GM21576 (cell line): Measurements from ENCODE around the gene CALCB.

Source experiments
- ATAC-seq: cut with Tn5 transposase; IDR thresholded peaks from one replicate; pipeline ENCODE4 v1.9.1; 2021; ENCODE audit warnings: mild to moderate bottlenecking, moderate library complexity; ENCODE audit not compliant: unreplicated experiment

Gene CALCB

GRCh38 chr11:15117751-15118150 lies 44.4 kb downstream of the CALCB start:
- no peak for ATAC-seq

- ATAC-seq, result no peak
These were observed 45.0 kb downstream of the CALCB start for GRCh38 chr11:15118431-15118830.

- no peak for ATAC-seq
These were observed 46.0 kb downstream of the CALCB start for GRCh38 chr11:15119352-15119751.

GRCh38 chr11:15119826-15120225 lies 46.4 kb downstream of the CALCB start:
- ATAC-seq, result no peak

- no peak for ATAC-seq
These were observed 50.5 kb downstream of the CALCB start for GRCh38 chr11:15123849-15124248.

- ATAC-seq, result no peak
These were observed 51.1 kb downstream of the CALCB start for GRCh38 chr11:15124528-15124927.

GRCh38 chr11:15127341-15127740 lies 53.9 kb downstream of the CALCB start:
- no peak for ATAC-seq
